GM12878 (cell line): Measurements from ENCODE around the gene OLA1. TPM values are rescaled to one million over a fixed set of nuclear protein-coding genes. Genes with fewer than 3 reads are reported as not detected.
A peak's percentile ranks its signal among the peaks of the same experiment; 100 is the strongest.

Source experiments
- ATAC-seq: fragments of 200-7000 bp; cut with Tn5 transposase; 3 replicates; pipeline ENCODE4 v1.9.1; 2020; ENCODE audit warnings: mild to moderate bottlenecking, moderate library complexity
- BruUV-seq: library from RNA; stranded (reverse); fragments of 400-500 nt; replicated peaks from 2 replicates; lab custom pipeline; 2021; lab: Mats Ljungman, UMichigan
- CTCF ChIA-PET: fragments of 300-600 bp; sonication (Branson Sonifier 250); formaldehyde crosslinking; extraction: SDS; loops from one replicate; lab custom pipeline; 2021; ENCODE audit warnings: inconsistent platforms; lab: Yijun Ruan, JAX
- POLR2A ChIA-PET: fragments of 350-600 bp; formaldehyde crosslinking; extraction: SDS; loops from one replicate; lab custom pipeline; 2021; ENCODE audit warnings: inconsistent platforms; lab: Charles Lee
- RAD21 ChIA-PET: fragments of 300-600 bp; sonication (Branson Sonifier 250); formaldehyde crosslinking; loops from one replicate; lab custom pipeline; 2023; ENCODE audit warnings: antibody characterized with exemption; ENCODE audit not compliant: unreplicated experiment; lab: Charles Lee
- SMC1A ChIA-PET: fragments of 300-600 bp; sonication (Branson Sonifier 250); formaldehyde crosslinking; loops from one replicate; lab custom pipeline; 2023; ENCODE audit not compliant: unreplicated experiment, uncharacterized antibody; lab: Charles Lee
- DNase-seq: peaks from one replicate; pipeline ENCODE4 v3.0.0-alpha.2; 2011; ENCODE audit warnings: low read depth, low spot score
- FAIRE-seq: peaks from 3 replicates; lab custom pipeline; 2011; peaks lifted over from hg19 to GRCh38; lab: Jason Lieb, UNC
- H2AFZ ChIP-seq: 2 replicates; pipeline ENCODE4 v1.6.0; 2011; ENCODE audit warnings: low read depth, low read length, control low read depth; ENCODE audit not compliant: control insufficient read depth
- H3K27ac ChIP-seq: 2 replicates; pipeline ENCODE4 v1.5.1; 2011; ENCODE audit warnings: control low read depth; ENCODE audit not compliant: control insufficient read depth, insufficient read depth
- H3K27me3 ChIP-seq, 2 experiments: replicated peaks in 1 of 2; 2 replicates each; pipeline versions ENCODE4 v1.6.0 to v1.6.1; 2011; ENCODE audit warnings: low read length in 1 of 2; ENCODE audit not compliant: control insufficient read depth in 2 of 2, insufficient read depth in 2 of 2
- H3K36me3 ChIP-seq, 2 experiments: 2 replicates each; pipeline ENCODE4 v1.5.1; 2011; ENCODE audit warnings: low read length in 1 of 2; ENCODE audit not compliant: control insufficient read depth in 2 of 2, insufficient read depth in 2 of 2
- H3K4me1 ChIP-seq: 2 replicates; pipeline ENCODE4 v1.6.1; 2011; ENCODE audit warnings: mild to moderate bottlenecking, low read length, moderate library complexity, mixed read lengths; ENCODE audit not compliant: control insufficient read depth, insufficient read depth
- H3K4me2 ChIP-seq: 2 replicates; pipeline ENCODE4 v1.6.0; 2011; ENCODE audit warnings: control low read depth; ENCODE audit not compliant: control insufficient read depth, insufficient read depth
- H3K4me3 ChIP-seq: fragments of 200-600 bp; sonication (generic); 2 replicates; pipeline ENCODE4 v1.5.1; 2016
- H3K79me2 ChIP-seq: 2 replicates; pipeline ENCODE4 v1.6.0; 2011; ENCODE audit warnings: low read length; ENCODE audit not compliant: control insufficient read depth, insufficient read depth
- H3K9ac ChIP-seq: 2 replicates; pipeline ENCODE4 v1.8.0; 2011; ENCODE audit warnings: low read length, control low read depth, mixed read lengths; ENCODE audit not compliant: control insufficient read depth, insufficient read depth
- H3K9me3 ChIP-seq: replicated peaks from 3 replicates; pipeline ENCODE4 v1.5.1; 2011; ENCODE audit warnings: mild to moderate bottlenecking, low read length; ENCODE audit not compliant: control insufficient read depth, insufficient read depth
- H4K20me1 ChIP-seq: 2 replicates; pipeline ENCODE4 v1.6.0; 2011; ENCODE audit not compliant: control insufficient read depth, insufficient read depth
- CBX5 ChIP-seq: sonication (generic); IDR thresholded peaks from 2 replicates; pipeline ENCODE4 v1.6.1; 2016; ENCODE audit warnings: low read depth, moderate library complexity, mild to moderate bottlenecking, inconsistent platforms
- CREM ChIP-seq: IDR thresholded peaks from 2 replicates; pipeline ENCODE4 v1.6.1; 2014; ENCODE audit warnings: antibody characterized with exemption, low read depth
- IRF3 ChIP-seq: fragments of 450-650 bp; IDR thresholded peaks from 2 replicates; pipeline ENCODE4 v1.6.1; 2014; ENCODE audit warnings: mild to moderate bottlenecking
- IRF4 ChIP-seq: IDR thresholded peaks from 2 replicates; pipeline ENCODE4 v1.6.1; 2011; ENCODE audit warnings: low read depth, low read length
- KLF5 ChIP-seq: fragments of 450-650 bp; IDR thresholded peaks from 2 replicates; pipeline ENCODE4 v1.6.1; 2014; ENCODE audit warnings: mild to moderate bottlenecking; ENCODE audit not compliant: partially characterized antibody
- MAX ChIP-seq: IDR thresholded peaks from 2 replicates; pipeline ENCODE4 v1.6.1; 2012; ENCODE audit warnings: low read depth, low read length, improper control_type of control experiment
- MYB ChIP-seq: fragments of 150-350 bp; IDR thresholded peaks from 2 replicates; pipeline ENCODE4 v1.6.1; 2014; ENCODE audit warnings: mild to moderate bottlenecking, low read depth, low read length, borderline replicate concordance
- MYC ChIP-seq: IDR thresholded peaks from 2 replicates; pipeline ENCODE4 v1.6.1; 2011; ENCODE audit warnings: mild to moderate bottlenecking, low read length, moderate library complexity, inconsistent platforms; ENCODE audit not compliant: insufficient read depth, insufficient replicate concordance, insufficient read length, severe bottlenecking
- NFYA ChIP-seq: IDR thresholded peaks from 2 replicates; pipeline ENCODE4 v1.6.1; 2011; ENCODE audit warnings: low read depth, mild to moderate bottlenecking, low read length, improper control_type of control experiment, borderline replicate concordance
- PBX3 ChIP-seq: IDR thresholded peaks from 2 replicates; pipeline ENCODE4 v1.6.1; 2011; ENCODE audit warnings: mild to moderate bottlenecking, low read depth, low read length, moderate library complexity; ENCODE audit not compliant: insufficient replicate concordance
- REST ChIP-seq: IDR thresholded peaks from 2 replicates; pipeline ENCODE4 v1.6.1; 2012; ENCODE audit warnings: mild to moderate bottlenecking, low read depth, low read length
- SMAD1 ChIP-seq: fragments of 450-650 bp; IDR thresholded peaks from 2 replicates; pipeline ENCODE4 v1.6.1; 2018; ENCODE audit warnings: mild to moderate bottlenecking, low read depth; ENCODE audit not compliant: partially characterized antibody
- SMAD5 ChIP-seq: IDR thresholded peaks from 2 replicates; pipeline ENCODE4 v1.6.1; 2016; ENCODE audit warnings: antibody characterized with exemption, low read depth
- SREBF2 ChIP-seq: IDR thresholded peaks from 2 replicates; pipeline ENCODE4 v1.6.1; 2012; ENCODE audit warnings: mild to moderate bottlenecking, low read length
- SUPT20H ChIP-seq: IDR thresholded peaks from 2 replicates; pipeline ENCODE4 v1.6.1; 2011; ENCODE audit warnings: low read depth, mild to moderate bottlenecking, low read length, moderate library complexity, borderline replicate concordance; ENCODE audit not compliant: control insufficient read depth
- TAF1 ChIP-seq: IDR thresholded peaks from 2 replicates; pipeline ENCODE4 v1.6.1; 2011; ENCODE audit warnings: mild to moderate bottlenecking, low read depth, low read length, borderline replicate concordance
- TCF7 ChIP-seq: IDR thresholded peaks from 2 replicates; pipeline ENCODE4 v1.6.1; 2014; ENCODE audit warnings: antibody characterized with exemption, borderline replicate concordance
- WRNIP1 ChIP-seq: IDR thresholded peaks from 2 replicates; pipeline ENCODE4 v1.6.1; 2011; ENCODE audit warnings: low read depth, low read length, improper control_type of control experiment, borderline replicate concordance
- ZNF207 ChIP-seq: fragments of 450-650 bp; IDR thresholded peaks from 2 replicates; pipeline ENCODE4 v1.6.1; 2014; ENCODE audit warnings: antibody characterized with exemption, mild to moderate bottlenecking, borderline replicate concordance
- WGBS: methylation state at CpG from one replicate; pipeline ENCODE4 v1.1.6; 2016; ENCODE audit warnings: low lambda C conversion rate; ENCODE audit not compliant: insufficient replicate concordance, insufficient coverage; ENCODE audit errors: missing lambda C conversion rate; 5-methylcytosine and 5-hydroxymethylcytosine counted together
- in situ Hi-C: fragments of 300-500 bp; cut with MboI; formaldehyde crosslinking; loops from 9 replicates; pipeline ENCODE4 v1.14.3; 2018; ENCODE audit warnings: mixed read lengths
- intact Hi-C: fragments of 100-400 bp; cut with micrococcal nuclease; formaldehyde crosslinking; loops from one replicate; pipeline ENCODE4 v1.14.2; 2022; ENCODE audit not compliant: unreplicated experiment
- polyA plus RNA-seq, 11 experiments: library from polyadenylated mRNA; depleted of rRNA in 4 of 11; unstranded in 6 of 11; stranded (reverse) in 5 of 11; fragments of >200 nt; fragmentation: Nextera tagmentation in 4 of 11; fragmentation: Illumina TruSeq in 1 of 11; extraction: Ambion mirVana in 4 of 11; extraction: Trizol in 1 of 11; gene quantifications; 1 replicate in 1 of 11; 2 replicates in 10 of 11; pipeline versions ENCODE4 v1.2.1 to v1.2.3, GENCODE V29; 2011 to 2016; ENCODE audit warnings: inconsistent platforms in 2 of 11, missing spikeins in 2 of 11, low read depth in 1 of 11
- total RNA-seq, 4 experiments: library from RNA; depleted of rRNA in 3 of 4; stranded (reverse); fragments of >200 nt in 3 of 4; fragmentation: Illumina TruSeq in 1 of 4; extraction: Trizol in 1 of 4; gene quantifications; 2 replicates each; pipeline versions ENCODE4 v1.2.1 to v1.2.3, GENCODE V29; 2013 to 2021

Gene OLA1
- total and polyA plus RNA-seq, 10 of the 15 experiments (the other 5 are each of a cell fraction or from before 2014, with no cell fraction given): 107 to 238 (median 142) TPM

GRCh38 chr2:174224665-174225288 is 23.6 kb downstream of the OLA1 start:
- ChIA-PET POLR2A (no interaction called here), SMC1A (interaction anchor here (0.6 to 2.4 kb wide), 5 partner anchors 9 to 12 kb away, joined by 3 to 8 read pairs (median 4); no protein-coding TSS in a partner anchor), CTCF (interaction anchor here (0.9 kb wide), 1 partner anchor 12 kb away, joined by 3 read pairs; no protein-coding TSS in a partner anchor), RAD21 (no interaction called here)
- FAIRE-seq: peak; percentile 27
- H4K20me1 ChIP-seq: no peaks in the 10 kb centered on the region
- peaks cover 8% of the 10 kb centered on the region for H3K79me2 ChIP-seq
- no peak overlapping the region for H3K4me2 ChIP-seq
- WGBS: 98% methylated on average over 7 of the region's 7 CpGs
- no peaks in the 10 kb centered on the region for H3K9me3 ChIP-seq
- H3K4me3 ChIP-seq: no peak overlapping the region
- H3K4me1 ChIP-seq: no peaks in the 10 kb centered on the region
- no peak overlapping the region for H3K9ac ChIP-seq
- intact Hi-C loops (no loop called here), in situ Hi-C loops (no loop called here)
- BruUV-seq: no TSS peak
- no peaks in the 10 kb centered on the region for H3K27me3 ChIP-seq
- no peak overlapping the region for H3K27ac ChIP-seq
- H3K36me3 ChIP-seq: peaks cover 10 to 12% of the 10 kb centered on the region in 2 experiments; a peak in 3 of 4 replicates
- H2AFZ ChIP-seq: no peak overlapping the region
- no peak for ATAC-seq
- DNase-seq: no peak
- no peak for TF ChIP-seq CBX5
- no peak for TF ChIP-seq WRNIP1
- no peak for TF ChIP-seq CREM
- no peak for TF ChIP-seq IRF3
- TF ChIP-seq SMAD5: no peak
- TF ChIP-seq MYB: no peak
- TF ChIP-seq KLF5: no peak
- TF ChIP-seq PBX3: no peak
- no peak for TF ChIP-seq TAF1
- TF ChIP-seq TCF7: no peak
- no peak for TF ChIP-seq SMAD1
- TF ChIP-seq MYC: no peak
- no peak for TF ChIP-seq REST
- TF ChIP-seq SREBF2: no peak
- no peak for TF ChIP-seq SUPT20H
- TF ChIP-seq IRF4: no peak
- TF ChIP-seq MAX: no peak
- TF ChIP-seq ZNF207: no peak
- TF ChIP-seq NFYA: no peak
